ENCODE measurements around the gene CRADD.
"Not testable (repeated sequence)": the region's sequence is repeated elsewhere in the genome, so short reads cannot be mapped to it uniquely, and the experiment has no call there.

CRADD gene

GRCh38 chr12:93781961-93782360, 104.8 kb downstream of the CRADD start:
- FAIRE-seq; DNase-seq (ENCODE audit: low spot score): not testable (repeated sequence)

- no peak for FAIRE-seq
Observed at GRCh38 chr12:93782853-93783252, 105.7 kb downstream of the CRADD start.

GRCh38 chr12:93783832-93784231, 106.7 kb downstream of the CRADD start:
- no peak for DNase-seq (ENCODE audit: low spot score)
- FAIRE-seq = no peak

More at GRCh38 chr12:93782853-93783252, 105.7 kb downstream of the CRADD start:
- no peak for DNase-seq (ENCODE audit: low spot score)

GRCh38 chr12:93784339-93785086, 107.3 kb downstream of the CRADD start:
- no peak for DNase-seq (ENCODE audit: low spot score)
- no peak for FAIRE-seq

GRCh38 chr12:93785249-93786010, 108.3 kb downstream of the CRADD start:
- FAIRE-seq = no peak
- peak; percentile 75 for DNase-seq (ENCODE audit: low spot score)

GRCh38 chr12:93786656-93787397, 109.7 kb downstream of the CRADD start:
- DNase-seq (ENCODE audit: low spot score) (no peak), FAIRE-seq (no peak)

GRCh38 chr12:93788853-93789252, 111.7 kb downstream of the CRADD start:
- FAIRE-seq = no peak
- DNase-seq (ENCODE audit: low spot score) = no peak

- FAIRE-seq (no peak), DNase-seq (ENCODE audit: low spot score) (no peak)
Observed at GRCh38 chr12:93789767-93790166, 112.6 kb downstream of the CRADD start.

- DNase-seq (ENCODE audit: low spot score) (peak; percentile 47), FAIRE-seq (no peak)
Observed at GRCh38 chr12:93790472-93791152, 113.4 kb downstream of the CRADD start.

GRCh38 chr12:93793007-93793406, 115.8 kb downstream of the CRADD start:
- DNase-seq (ENCODE audit: low spot score) = no peak
- FAIRE-seq = no peak

- no peak for FAIRE-seq
- DNase-seq (ENCODE audit: low spot score) = no peak
Observed at GRCh38 chr12:93793983-93794382, 116.8 kb downstream of the CRADD start.

GRCh38 chr12:93794738-93795137, 117.6 kb downstream of the CRADD start:
- no peak for FAIRE-seq
- no peak for DNase-seq (ENCODE audit: low spot score)

GRCh38 chr12:93795352-93795751, 118.2 kb downstream of the CRADD start:
- FAIRE-seq (no peak), DNase-seq (ENCODE audit: low spot score) (no peak)

GRCh38 chr12:93796729-93797128, 119.6 kb downstream of the CRADD start:
- DNase-seq (ENCODE audit: low spot score) = no peak
- FAIRE-seq = no peak

GRCh38 chr12:93798279-93799151, 121.3 kb downstream of the CRADD start:
- FAIRE-seq (no peak), DNase-seq (ENCODE audit: low spot score) (no peak)

- FAIRE-seq = not testable (repeated sequence)
Observed at GRCh38 chr12:93801666-93802065, 124.5 kb downstream of the CRADD start.

GRCh38 chr12:93802293-93802692, 125.1 kb downstream of the CRADD start:
- no peak for DNase-seq (ENCODE audit: low spot score)
- FAIRE-seq = no peak

More at GRCh38 chr12:93801666-93802065, 124.5 kb downstream of the CRADD start:
- DNase-seq (ENCODE audit: low spot score) = not testable (repeated sequence)

- no peak for DNase-seq (ENCODE audit: low spot score)
- FAIRE-seq = no peak
Observed at GRCh38 chr12:93802698-93803423, 125.7 kb downstream of the CRADD start.

- DNase-seq (ENCODE audit: low spot score) (no peak), FAIRE-seq (no peak)
Observed at GRCh38 chr12:93803424-93803807, 126.2 kb downstream of the CRADD start.
